ENCODE data around the gene PDXDC1.
"Not testable (repeated sequence)": the region's sequence is repeated elsewhere in the genome, so short reads cannot be mapped to it uniquely, and the experiment has no call there.

PDXDC1 gene

GRCh38 chr16:15071916-15072769 is 97.3 kb downstream of the PDXDC1 start:
- not testable (repeated sequence) for DNase-seq

- no peak for DNase-seq
These were observed 98.3 kb downstream of the PDXDC1 start for GRCh38 chr16:15073101-15073500.

- DNase-seq: not testable (repeated sequence)
These were observed 101.3 kb downstream of the PDXDC1 start for GRCh38 chr16:15076161-15076560.

GRCh38 chr16:15080883-15081282 is 106.1 kb downstream of the PDXDC1 start:
- not testable (repeated sequence) for DNase-seq

GRCh38 chr16:15082788-15083187 is 108.0 kb downstream of the PDXDC1 start:
- DNase-seq: not testable (repeated sequence)

- not testable (repeated sequence) for DNase-seq
These were observed 115.9 kb downstream of the PDXDC1 start for GRCh38 chr16:15090663-15091269.

- not testable (repeated sequence) for DNase-seq
These were observed 118.7 kb downstream of the PDXDC1 start for GRCh38 chr16:15093571-15093954.

- peak; percentile 43 for DNase-seq
These were observed 119.4 kb downstream of the PDXDC1 start, which contains the start of gene RRN3 for GRCh38 chr16:15093955-15094827. TSS of gene RRN3 (minus strand) at chr16:15094272. CDS start at chr16:15094233, 39 bp downstream.

GRCh38 chr16:15096583-15096972 is 121.8 kb downstream of the PDXDC1 start:
- not testable (repeated sequence) for DNase-seq

- DNase-seq: not testable (repeated sequence)
These were observed 124.6 kb downstream of the PDXDC1 start for GRCh38 chr16:15099366-15099909.

- DNase-seq: not testable (repeated sequence)
These were observed 125.7 kb downstream of the PDXDC1 start for GRCh38 chr16:15100372-15100987.

- not testable (repeated sequence) for DNase-seq
These were observed 153.0 kb downstream of the PDXDC1 start for GRCh38 chr16:15127641-15128425.

- not testable (repeated sequence) for DNase-seq
These were observed 155.6 kb downstream of the PDXDC1 start for GRCh38 chr16:15130256-15130932.

GRCh38 chr16:15130943-15131700 is 156.3 kb downstream of the PDXDC1 start:
- DNase-seq: not testable (repeated sequence)

- not testable (repeated sequence) for DNase-seq
These were observed 158.0 kb downstream of the PDXDC1 start for GRCh38 chr16:15132719-15133428.

- not testable (repeated sequence) for DNase-seq
These were observed 158.7 kb downstream of the PDXDC1 start for GRCh38 chr16:15133554-15133953.

GRCh38 chr16:15134752-15135482 is 160.1 kb downstream of the PDXDC1 start:
- DNase-seq: not testable (repeated sequence)
